Kidney glomerular epithelial cell (primary cell): Measurements from ENCODE around the gene CHST9.
"Not testable (repeated sequence)": the region's sequence is repeated elsewhere in the genome, so short reads cannot be mapped to it uniquely, and the experiment has no call there.

Experiments used
- DNase-seq: peaks from one replicate; lab custom pipeline; 2025; lab: John Stamatoyannopoulos, UW

The CHST9 gene

GRCh38 chr18:27171993-27172392 is 13.1 kb downstream of the CHST9 start:
- DNase-seq, result no peak

- DNase-seq, result no peak
These were observed 19.7 kb downstream of the CHST9 start for GRCh38 chr18:27165412-27165811.

DNA sequence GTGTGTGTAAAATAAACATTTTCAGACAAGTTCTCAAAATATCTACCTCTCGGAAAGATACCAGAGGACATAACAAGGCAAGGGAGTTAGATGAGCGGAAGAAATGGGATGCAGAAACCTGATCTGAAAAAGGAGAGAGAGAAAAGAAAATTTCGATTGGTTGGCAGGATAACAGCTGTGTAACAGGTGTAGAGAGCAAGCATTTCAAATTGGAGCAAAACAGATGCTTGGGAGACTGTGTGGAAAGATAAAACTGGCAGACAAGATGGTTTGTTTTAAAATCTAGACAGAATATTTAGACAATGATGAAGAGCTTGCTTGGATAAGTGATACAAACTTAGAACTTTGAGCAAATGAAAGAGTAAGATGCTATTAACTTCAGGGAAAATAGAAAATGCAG is 20.2 kb downstream of the CHST9 start:
- no peak for DNase-seq

GRCh38 chr18:27163197-27163716 is 21.9 kb downstream of the CHST9 start:
- not testable (repeated sequence) for DNase-seq

GRCh38 chr18:27149240-27149639 is 35.9 kb downstream of the CHST9 start:
- not testable (repeated sequence) for DNase-seq

- no peak for DNase-seq
These were observed 40.4 kb downstream of the CHST9 start for GRCh38 chr18:27144672-27145071.

GRCh38 chr18:27143580-27144287 is 41.4 kb downstream of the CHST9 start:
- DNase-seq, result no peak

- no peak for DNase-seq
These were observed 42.2 kb downstream of the CHST9 start for GRCh38 chr18:27142891-27143290.

- no peak for DNase-seq
These were observed 43.2 kb downstream of the CHST9 start for GRCh38 chr18:27141876-27142275.

- no peak for DNase-seq
These were observed 47.0 kb downstream of the CHST9 start for GRCh38 chr18:27138079-27138478.

DNA sequence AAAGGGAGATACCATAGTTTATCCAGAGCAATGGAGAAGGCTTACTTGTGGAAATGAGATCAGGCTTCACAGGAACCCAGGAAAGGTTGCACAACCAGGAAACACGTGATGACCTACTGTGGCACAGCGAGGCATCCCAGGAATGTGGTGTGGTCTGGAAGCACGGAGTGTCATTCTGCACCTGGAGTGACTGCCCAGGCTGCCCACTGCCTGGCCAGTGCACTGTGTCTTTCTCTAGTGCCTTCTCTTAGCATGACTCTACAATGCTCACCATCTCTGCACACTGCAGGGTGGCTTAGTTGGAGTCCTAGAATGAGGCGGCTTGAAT is 48.9 kb downstream of the CHST9 start:
- peak; percentile 83 for DNase-seq

DNA sequence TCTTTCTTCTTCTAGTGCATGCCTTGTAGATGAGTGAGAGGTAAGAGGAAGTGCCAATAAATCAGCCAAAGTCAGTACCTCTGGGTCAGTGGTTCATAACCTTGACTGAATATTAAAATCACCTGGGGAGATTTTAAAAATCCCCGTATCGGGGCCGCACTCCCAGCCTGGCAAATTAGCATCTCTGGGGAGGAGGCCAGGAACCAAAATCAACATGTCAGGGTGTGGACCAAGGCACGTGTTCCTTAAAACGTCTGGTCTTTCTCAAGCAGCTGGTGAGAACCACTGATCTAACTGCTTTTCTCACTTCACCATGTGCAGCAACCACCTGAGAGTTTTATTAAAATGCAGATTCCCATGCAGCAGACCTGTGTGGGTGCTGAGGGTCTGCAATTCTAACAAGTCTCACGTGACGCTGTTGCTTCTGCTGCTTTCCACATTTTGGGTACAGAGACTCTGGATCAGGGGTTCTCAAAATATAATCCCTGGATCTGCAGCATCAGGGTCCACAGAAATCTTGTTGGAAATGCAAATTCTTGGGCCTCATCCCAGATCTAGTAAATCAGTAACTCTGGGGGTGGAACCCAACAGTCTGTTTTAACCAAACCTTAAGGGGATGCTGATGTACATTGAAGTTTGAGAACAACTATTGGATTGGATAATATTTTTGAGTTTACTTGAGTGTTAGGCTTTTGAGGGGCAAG is 49.5 kb downstream of the CHST9 start:
- no peak for DNase-seq

DNA sequence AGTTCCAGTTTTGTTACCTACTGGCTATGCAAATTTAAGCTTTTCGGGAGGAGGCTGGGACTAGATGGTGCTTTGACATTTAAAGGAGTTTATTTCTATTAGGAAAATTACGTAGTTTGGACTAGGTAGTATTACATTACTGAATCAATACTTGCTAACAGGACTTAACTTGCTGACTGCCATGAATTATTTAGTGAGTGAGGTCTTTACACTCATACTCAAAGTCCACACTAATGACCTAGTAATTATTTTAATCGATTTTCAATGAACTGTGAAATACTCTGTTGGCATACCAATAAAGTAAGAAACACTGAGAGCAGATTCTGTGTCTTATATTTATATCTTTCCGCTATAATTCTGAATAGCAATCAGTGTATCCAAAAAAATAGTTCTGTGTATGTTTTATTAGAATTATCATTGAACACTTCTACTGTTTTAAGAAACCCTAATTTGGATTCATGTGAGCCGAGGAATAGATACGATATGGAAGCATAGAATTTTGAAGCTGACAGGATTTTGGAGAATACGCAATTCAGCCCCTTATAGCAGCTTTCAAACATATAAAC is 55.0 kb downstream of the CHST9 start:
- no peak for DNase-seq

DNA sequence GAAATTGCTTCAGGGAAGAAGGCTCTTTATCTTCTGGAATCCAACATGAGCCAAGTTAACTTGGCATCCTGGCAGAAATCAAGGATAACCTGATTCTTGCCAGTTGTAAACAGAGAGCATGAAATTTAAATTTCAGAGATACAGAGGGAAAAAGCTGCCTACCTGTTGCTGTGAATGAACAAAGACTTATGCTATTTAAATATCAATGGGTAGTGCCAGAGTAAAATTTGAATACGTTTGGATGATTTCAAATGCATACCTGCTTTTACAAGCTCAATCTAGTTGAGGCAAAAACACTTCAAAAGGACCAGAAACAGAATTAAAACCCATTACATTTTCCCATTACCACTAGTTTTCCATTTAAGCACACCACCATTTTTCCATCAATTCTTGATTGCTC is 60.9 kb downstream of the CHST9 start:
- no peak for DNase-seq

DNA sequence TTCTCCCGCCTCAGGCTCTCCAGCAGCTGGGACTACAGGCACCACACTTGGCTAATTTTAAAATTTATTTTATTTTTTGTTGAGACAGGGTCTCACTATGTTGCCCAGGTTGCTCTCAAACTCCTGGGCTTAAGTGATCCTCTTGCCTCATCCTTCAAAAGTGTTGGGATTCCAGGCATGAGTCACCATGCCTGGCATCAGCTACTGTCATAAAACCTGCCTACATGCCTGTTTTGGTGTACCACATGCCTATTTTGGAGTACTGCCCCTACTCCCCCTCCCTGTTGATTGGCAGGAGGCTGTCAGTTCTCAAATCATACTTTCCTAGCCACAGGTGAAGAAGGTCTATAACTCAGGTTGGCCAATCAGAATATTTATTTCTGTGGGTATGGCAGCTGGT is 64.0 kb downstream of the CHST9 start:
- DNase-seq, result peak; percentile 5

DNA sequence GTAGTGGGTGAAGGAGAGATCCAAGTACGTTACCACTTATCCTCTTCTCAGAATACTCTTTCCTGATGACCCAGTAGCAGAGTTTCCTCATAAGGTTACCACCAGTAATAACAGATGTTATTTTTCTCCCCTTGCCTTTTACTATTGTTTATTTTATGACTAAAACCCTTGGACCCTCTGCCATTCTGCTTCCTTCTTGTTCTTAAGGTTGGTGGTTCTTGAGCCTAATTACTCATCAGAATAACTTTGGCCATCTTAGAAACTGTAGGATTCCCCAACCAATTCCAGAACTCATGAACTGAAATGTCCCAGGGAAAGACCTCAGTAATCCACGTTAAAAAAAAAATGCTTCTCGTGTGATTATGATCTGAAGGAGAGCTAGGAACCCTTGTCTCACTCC is 64.9 kb downstream of the CHST9 start:
- peak; percentile 45 for DNase-seq

GRCh38 chr18:27118973-27119372 is 66.1 kb downstream of the CHST9 start:
- no peak for DNase-seq

GRCh38 chr18:27114842-27115241 is 70.3 kb downstream of the CHST9 start:
- DNase-seq, result no peak

GRCh38 chr18:27113358-27113757 is 71.8 kb downstream of the CHST9 start:
- no peak for DNase-seq

DNA sequence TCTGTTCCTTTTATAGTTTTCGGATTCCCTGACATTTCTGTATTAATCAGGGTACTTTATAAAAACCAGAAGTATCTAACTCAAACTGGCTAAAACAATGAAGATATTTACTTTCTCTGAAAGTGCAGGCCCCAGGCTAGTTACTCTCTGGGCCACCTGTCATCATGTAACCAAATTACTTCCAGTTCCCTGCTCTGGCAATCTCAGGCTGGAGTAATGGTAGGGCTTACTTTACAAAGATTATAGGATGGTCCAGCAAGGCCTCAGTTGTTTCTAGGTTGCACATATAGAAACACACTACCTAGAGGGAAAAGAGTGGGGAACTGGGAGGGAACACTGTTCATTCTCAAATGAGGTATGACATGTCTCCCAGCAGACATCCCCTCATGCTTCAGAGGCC is 74.8 kb downstream of the CHST9 start:
- DNase-seq, result no peak

- no peak for DNase-seq
These were observed 75.7 kb downstream of the CHST9 start for GRCh38 chr18:27109451-27109850.

- DNase-seq, result no peak
These were observed 76.3 kb downstream of the CHST9 start for GRCh38 chr18:27108842-27109241.

- DNase-seq, result no peak
These were observed 80.4 kb downstream of the CHST9 start for GRCh38 chr18:27104743-27105142.
